Measurements from ENCODE around the gene SLC29A2. TPM values are rescaled to one million over a fixed set of nuclear protein-coding genes. Genes with fewer than 3 reads are reported as not detected.
"Not testable (repeated sequence)": the region's sequence is repeated elsewhere in the genome, so short reads cannot be mapped to it uniquely, and the experiment has no call there.

The SLC29A2 gene
- total and polyA plus RNA-seq, 8 donors: 7.4 to 22.8 (median 9.6) TPM

DNA sequence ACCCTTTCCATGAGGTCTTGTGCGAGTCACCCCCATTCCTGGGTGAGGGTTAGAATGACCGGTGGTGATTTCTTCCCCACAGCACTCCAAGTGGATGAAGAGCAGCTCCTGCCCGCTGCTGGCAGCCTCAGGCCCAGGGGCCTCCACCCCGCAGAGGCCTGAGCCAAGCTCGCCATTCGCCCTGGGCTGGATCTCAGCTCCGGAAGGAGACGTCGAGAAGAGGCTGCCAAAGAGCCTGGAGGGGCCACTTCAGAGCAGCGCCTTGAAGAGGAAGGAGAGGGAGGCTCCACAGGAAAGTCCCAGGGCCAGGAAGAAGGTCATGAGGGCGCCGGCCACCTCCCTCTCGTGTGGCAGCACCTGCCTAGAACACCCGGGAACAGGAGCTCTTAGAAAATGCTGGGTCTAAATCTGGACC, 8.4 kb downstream of the SLC29A2 start:
- Histone ChIP-seq H3K9me3 (no peaks in the 10 kb centered on the region), H3K27ac (peak overlapping the region; percentile 13 to 33), H3K4me1 (peaks cover 0 to 8% of the 10 kb centered on the region in 2 donors), H3K36me3 (no peaks in the 10 kb centered on the region), H3K27me3 (no peaks in the 10 kb centered on the region), H3K4me3 (no peak overlapping the region)
- intact Hi-C loops (cut with DNase I): no loop called here
- ATAC-seq (peak; percentile 88), DNase-seq (peak in 3 of 4 donors; percentile 30 to 86 (median 80))
- TF ChIP-seq, protein P1, sequence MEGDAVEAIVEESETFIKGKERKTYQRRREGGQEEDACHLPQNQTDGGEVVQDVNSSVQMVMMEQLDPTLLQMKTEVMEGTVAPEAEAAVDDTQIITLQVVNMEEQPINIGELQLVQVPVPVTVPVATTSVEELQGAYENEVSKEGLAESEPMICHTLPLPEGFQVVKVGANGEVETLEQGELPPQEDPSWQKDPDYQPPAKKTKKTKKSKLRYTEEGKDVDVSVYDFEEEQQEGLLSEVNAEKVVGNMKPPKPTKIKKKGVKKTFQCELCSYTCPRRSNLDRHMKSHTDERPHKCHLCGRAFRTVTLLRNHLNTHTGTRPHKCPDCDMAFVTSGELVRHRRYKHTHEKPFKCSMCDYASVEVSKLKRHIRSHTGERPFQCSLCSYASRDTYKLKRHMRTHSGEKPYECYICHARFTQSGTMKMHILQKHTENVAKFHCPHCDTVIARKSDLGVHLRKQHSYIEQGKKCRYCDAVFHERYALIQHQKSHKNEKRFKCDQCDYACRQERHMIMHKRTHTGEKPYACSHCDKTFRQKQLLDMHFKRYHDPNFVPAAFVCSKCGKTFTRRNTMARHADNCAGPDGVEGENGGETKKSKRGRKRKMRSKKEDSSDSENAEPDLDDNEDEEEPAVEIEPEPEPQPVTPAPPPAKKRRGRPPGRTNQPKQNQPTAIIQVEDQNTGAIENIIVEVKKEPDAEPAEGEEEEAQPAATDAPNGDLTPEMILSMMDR (IDR thresholded peaks at IDR 0.05): no peak

- peak overlapping the region in 1 of 2 donors; percentile 33 for H3K27ac ChIP-seq
- H3K36me3 ChIP-seq: no peaks in the 10 kb centered on the region
- TF ChIP-seq, protein P1 (IDR thresholded peaks at IDR 0.05): no peak
- H3K4me3 ChIP-seq: no peak overlapping the region
- ATAC-seq (peak; percentile 69), DNase-seq (peak in 1 of 4 donors; percentile 57)
- H3K4me1 ChIP-seq: peaks cover 0 to 8% of the 10 kb centered on the region in 2 donors
- intact Hi-C loops (cut with DNase I): no loop called here
- no peaks in the 10 kb centered on the region for H3K27me3 ChIP-seq
- H3K9me3 ChIP-seq: no peaks in the 10 kb centered on the region
Measured at GRCh38 chr11:66362481-66363147, 8.9 kb downstream of the SLC29A2 start.

DNA sequence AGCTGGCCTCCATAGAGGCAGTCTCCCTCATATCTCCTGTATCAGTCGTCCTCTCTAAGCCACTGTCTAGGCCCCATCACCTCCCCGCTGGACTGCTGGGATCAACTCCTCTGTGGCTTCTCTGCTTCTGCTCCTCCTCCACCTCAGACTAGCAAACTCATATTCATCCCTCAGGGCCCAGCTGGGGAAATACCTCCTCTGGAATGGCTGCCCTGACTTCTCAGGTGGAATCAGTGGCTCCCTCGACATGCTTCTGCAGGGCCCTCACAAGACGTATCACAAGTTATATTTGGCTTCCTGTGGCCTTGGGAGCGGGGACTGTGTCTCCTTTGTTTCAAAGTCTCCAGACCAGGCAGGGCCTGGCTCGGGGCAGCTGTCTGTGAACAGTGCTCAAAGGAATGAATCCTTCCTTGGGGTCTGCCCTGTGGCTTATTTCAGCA, 10.0 kb downstream of the SLC29A2 start:
- intact Hi-C loops (cut with DNase I): no loop called here
- ATAC-seq: no peak
- Histone ChIP-seq H3K27ac (no peak overlapping the region), H3K27me3 (no peaks in the 10 kb centered on the region), H3K36me3 (no peaks in the 10 kb centered on the region), H3K4me1 (peaks cover 0 to 8% of the 10 kb centered on the region in 2 donors), H3K9me3 (no peaks in the 10 kb centered on the region), H3K4me3 (no peak overlapping the region)
- DNase-seq: no peak
- TF ChIP-seq, protein P1 (IDR thresholded peaks at IDR 0.05): no peak

DNA sequence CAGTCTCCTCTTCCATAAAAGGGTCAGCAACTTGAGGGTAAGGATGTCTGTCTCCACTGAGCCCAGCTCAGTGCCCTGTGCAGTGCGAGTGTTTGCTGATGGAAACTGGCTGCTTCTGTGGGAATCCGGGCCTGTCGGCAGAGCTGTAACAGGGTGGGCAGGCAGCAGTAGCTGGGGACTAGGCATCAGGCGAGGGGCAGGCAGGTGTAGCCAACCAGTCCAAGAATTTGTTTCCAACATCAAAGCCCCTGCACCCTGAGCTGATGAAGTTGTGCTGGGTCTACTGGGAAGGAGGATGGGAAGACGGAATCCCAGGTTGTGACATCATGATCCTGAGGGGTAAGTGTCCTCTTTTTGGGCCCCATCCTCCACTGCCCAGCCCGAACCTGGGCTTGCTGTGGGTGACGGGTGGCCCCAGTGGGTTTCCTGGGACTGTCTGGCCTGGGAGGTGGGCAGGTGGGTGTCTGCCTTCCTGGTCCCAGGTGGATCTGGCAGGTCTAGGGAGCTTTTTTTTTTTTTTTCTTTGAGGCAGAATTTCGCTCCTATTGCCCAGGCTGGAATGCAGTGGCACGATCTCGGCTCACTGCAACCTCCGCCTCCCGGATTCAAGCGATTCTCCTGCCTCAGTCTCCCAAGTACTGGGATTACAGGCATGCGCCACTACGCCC, 11.0 kb downstream of the SLC29A2 start:
- no peaks in the 10 kb centered on the region for H3K36me3 ChIP-seq
- H3K4me3 ChIP-seq: no peak overlapping the region
- no peaks in the 10 kb centered on the region for H3K27me3 ChIP-seq
- intact Hi-C loops (cut with DNase I): no loop called here
- no peak overlapping the region for H3K27ac ChIP-seq
- ATAC-seq (no peak), DNase-seq (no peak)
- H3K4me1 ChIP-seq: peaks cover 0 to 8% of the 10 kb centered on the region in 2 donors
- H3K9me3 ChIP-seq: no peaks in the 10 kb centered on the region
- TF ChIP-seq, protein P1 (IDR thresholded peaks at IDR 0.05): no peak

GRCh38 chr11:66359662-66360087, 11.9 kb downstream of the SLC29A2 start:
- Histone ChIP-seq H3K36me3 (no peaks in the 10 kb centered on the region), H3K27me3 (no peaks in the 10 kb centered on the region), H3K9me3 (no peaks in the 10 kb centered on the region), H3K27ac (no peak overlapping the region), H3K4me1 (peaks cover 0 to 8% of the 10 kb centered on the region in 2 donors), H3K4me3 (no peak overlapping the region)
- TF ChIP-seq, protein P1 (IDR thresholded peaks at IDR 0.05): no peak
- intact Hi-C loops (cut with DNase I): no loop called here
- ATAC-seq (no peak), DNase-seq (no peak)

- DNase-seq; H3K4me3 ChIP-seq; ATAC-seq; H3K9me3 ChIP-seq; H3K36me3 ChIP-seq; intact Hi-C loops (cut with DNase I); H3K27me3 ChIP-seq: not testable (repeated sequence)
- Histone ChIP-seq H3K27ac (peak overlapping the region in 1 of 2 donors; percentile 17), H3K4me1 (peaks cover 15 to 23% of the 10 kb centered on the region in 2 donors)
Measured at GRCh38 chr11:66350560-66351235, 20.9 kb downstream of the SLC29A2 start.
